Mesenchymal stem cell (in vitro differentiated cells and primary cell): Measurements from ENCODE around the gene ASIC2.

ENCODE experiments used
- DNase-seq: peaks from one replicate; pipeline ENCODE4 v3.0.0-alpha.2; 2013
- H2AFZ ChIP-seq: one replicate; pipeline ENCODE4 v1.6.1; 2013; ENCODE audit warnings: low read depth, mild to moderate bottlenecking, control low read depth, inconsistent platforms, low read length, moderate library complexity
- H2AK5ac ChIP-seq: 2 replicates; pipeline ENCODE4 v1.6.1; 2013; ENCODE audit warnings: low read length, moderate library complexity, mild to moderate bottlenecking, inconsistent platforms; ENCODE audit not compliant: severe bottlenecking
- H2BK120ac ChIP-seq: one replicate; pipeline ENCODE4 v1.6.1; 2013; ENCODE audit warnings: low read depth, mild to moderate bottlenecking, inconsistent platforms, low read length, moderate library complexity
- H2BK12ac ChIP-seq, 2 experiments: one replicate each; pipeline ENCODE4 v1.6.1; 2013; ENCODE audit warnings: inconsistent platforms in 2 of 2, low read length in 2 of 2, mild to moderate bottlenecking in 2 of 2, moderate library complexity in 2 of 2, control low read depth in 1 of 2
- H2BK15ac ChIP-seq: one replicate; pipeline ENCODE4 v1.6.1; 2013; ENCODE audit warnings: mild to moderate bottlenecking, low read depth, inconsistent platforms; ENCODE audit not compliant: poor library complexity, severe bottlenecking
- H2BK5ac ChIP-seq: 2 replicates; pipeline ENCODE4 v1.6.1; 2013; ENCODE audit warnings: low read depth, mild to moderate bottlenecking, low read length, control low read depth, inconsistent platforms; ENCODE audit not compliant: poor library complexity, severe bottlenecking
- H3K14ac ChIP-seq, 2 experiments: one replicate each; pipeline ENCODE4 v1.6.1; 2013; ENCODE audit warnings: inconsistent platforms in 2 of 2, low read length in 2 of 2, control low read depth in 1 of 2, mild to moderate bottlenecking in 1 of 2, moderate library complexity in 1 of 2
- H3K18ac ChIP-seq, 2 experiments: one replicate each; pipeline ENCODE4 v1.6.1; 2013; ENCODE audit warnings: inconsistent platforms in 2 of 2, low read length in 2 of 2, control low read depth in 1 of 2, low read depth in 1 of 2, mild to moderate bottlenecking in 1 of 2
- H3K23ac ChIP-seq, 2 experiments: one replicate each; pipeline ENCODE4 v1.6.1; 2013; ENCODE audit warnings: inconsistent platforms in 2 of 2, low read length in 2 of 2, mild to moderate bottlenecking in 2 of 2, moderate library complexity in 2 of 2, control low read depth in 1 of 2
- H3K27ac ChIP-seq: 2 replicates; pipeline ENCODE4 v1.5.1; 2013; ENCODE audit warnings: mild to moderate bottlenecking, moderate library complexity, low read length, control low read depth, inconsistent platforms; ENCODE audit not compliant: poor library complexity, severe bottlenecking
- H3K27me3 ChIP-seq, 2 experiments: 2 replicates each; pipeline versions ENCODE4 v1.6.1 to v1.7.0; 2013; ENCODE audit warnings: low read length in 2 of 2, mild to moderate bottlenecking in 2 of 2, moderate library complexity in 2 of 2, control low read depth in 1 of 2, inconsistent platforms in 1 of 2; ENCODE audit not compliant: control insufficient read depth in 1 of 2, insufficient read depth in 1 of 2
- H3K36me3 ChIP-seq, 2 experiments: 2 replicates each; pipeline versions ENCODE4 v1.6.1 to v1.7.0; 2013; ENCODE audit warnings: low read length in 2 of 2, control low read depth in 1 of 2, inconsistent platforms in 1 of 2, low read depth in 1 of 2, mild to moderate bottlenecking in 1 of 2; ENCODE audit not compliant: insufficient read depth in 2 of 2, control insufficient read depth in 1 of 2
- H3K4ac ChIP-seq, 2 experiments: one replicate each; pipeline ENCODE4 v1.6.1; 2013; ENCODE audit warnings: inconsistent platforms in 2 of 2, low read length in 2 of 2, mild to moderate bottlenecking in 2 of 2, moderate library complexity in 2 of 2, control low read depth in 1 of 2, low read depth in 1 of 2
- H3K4me1 ChIP-seq: 2 replicates; pipeline ENCODE4 v1.6.1; 2013; ENCODE audit warnings: low read depth, low read length, control low read depth; ENCODE audit not compliant: control insufficient read depth, insufficient read depth
- H3K4me2 ChIP-seq: 2 replicates; pipeline ENCODE4 v1.6.1; 2013; ENCODE audit warnings: low read length, mild to moderate bottlenecking, inconsistent platforms; ENCODE audit not compliant: poor library complexity, severe bottlenecking
- H3K4me3 ChIP-seq, 2 experiments: 2 replicates each; pipeline versions ENCODE4 v1.5.1 to v1.7.0; 2013; ENCODE audit warnings: low read length in 2 of 2, mild to moderate bottlenecking in 2 of 2, control low read depth in 1 of 2, low read depth in 1 of 2; ENCODE audit not compliant: insufficient read depth in 1 of 2
- H3K79me1 ChIP-seq: replicated peaks from 2 replicates; pipeline ENCODE4 v1.6.1; 2013; ENCODE audit warnings: mild to moderate bottlenecking, control low read depth, low read length, inconsistent platforms; ENCODE audit not compliant: poor library complexity, severe bottlenecking
- H3K9ac ChIP-seq: 2 replicates; pipeline ENCODE4 v1.7.0; 2013; ENCODE audit warnings: mild to moderate bottlenecking, low read length, moderate library complexity
- H3K9me3 ChIP-seq: 2 replicates; pipeline ENCODE4 v1.7.0; 2013; ENCODE audit warnings: mild to moderate bottlenecking, low read length; ENCODE audit not compliant: control insufficient read depth
- H4K8ac ChIP-seq: one replicate; pipeline ENCODE4 v1.6.1; 2013; ENCODE audit warnings: inconsistent platforms, mild to moderate bottlenecking, low read length, moderate library complexity
- H4K91ac ChIP-seq: one replicate; pipeline ENCODE4 v1.6.1; 2013; ENCODE audit warnings: mild to moderate bottlenecking, low read length, inconsistent platforms
- WGBS: methylation state at CpG from one replicate; pipeline ENCODE4 v1.1.7; 2013; ENCODE audit warnings: mixed read lengths; 5-methylcytosine and 5-hydroxymethylcytosine counted together

Gene ASIC2

DNA sequence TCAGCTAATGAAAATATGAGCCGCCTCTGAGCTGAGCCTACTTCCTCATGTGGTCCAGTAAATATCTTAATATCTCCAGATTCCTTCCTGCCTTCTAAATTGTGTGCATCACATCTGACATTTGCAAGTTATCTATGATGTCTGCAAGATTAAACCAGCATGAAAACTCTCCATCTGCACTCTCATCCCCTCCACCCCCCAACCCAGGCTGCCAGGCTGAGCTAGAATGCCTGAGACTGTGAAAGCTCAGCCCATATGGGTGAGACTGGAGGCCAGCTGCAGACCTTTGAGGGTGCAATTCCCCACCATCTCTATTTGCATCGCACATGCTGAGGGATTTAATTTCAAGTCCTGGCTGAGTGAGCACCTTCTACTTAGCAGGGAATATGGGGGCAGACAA is 82.8 kb downstream of the ASIC2 start:
- Histone ChIP-seq H2BK120ac (no peak overlapping the region), H4K91ac (no peak overlapping the region), H3K4me1 (peaks cover 5% of the 10 kb centered on the region), H3K79me1 (no peaks in the 10 kb centered on the region), H2BK15ac (no peak overlapping the region), H4K8ac (no peak overlapping the region), H3K9me3 (no peaks in the 10 kb centered on the region), H2AK5ac (no peak overlapping the region), H3K14ac (peak overlapping the region in 1 of 2 experiments; percentile 11), H2BK5ac (no peak overlapping the region), H3K9ac (no peak overlapping the region), H3K27me3 (peaks cover 0 to 72% of the 10 kb centered on the region in 2 experiments), H2AFZ (no peak overlapping the region), H3K4ac (no peak overlapping the region), H3K36me3 (no peaks in the 10 kb centered on the region), H3K4me3 (no peak overlapping the region), H3K27ac (no peak overlapping the region), H3K23ac (no peak overlapping the region), H3K18ac (no peak overlapping the region), H3K4me2 (no peak overlapping the region), H2BK12ac (no peak overlapping the region)
- DNase-seq: no peak
- 98% methylated on average over 2 of the region's 2 CpGs for WGBS

DNA sequence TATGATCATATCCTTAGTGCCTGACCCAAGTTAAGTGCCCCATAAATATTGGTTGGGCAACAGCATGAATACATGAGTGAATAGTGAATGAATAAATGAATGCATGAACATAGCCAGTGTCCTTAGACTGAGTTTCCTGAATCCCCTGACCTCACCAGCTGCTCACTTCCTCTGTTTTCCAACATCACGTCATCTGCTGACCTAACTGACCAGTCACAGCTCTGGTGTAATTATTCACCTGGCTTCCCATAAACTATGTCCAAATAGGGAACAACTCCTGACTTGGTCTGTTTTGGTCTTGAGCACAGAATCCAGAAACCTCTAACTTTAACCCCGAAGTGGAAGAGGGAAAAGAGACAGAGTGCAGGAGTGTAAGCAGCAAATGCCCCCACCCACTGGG is 83.4 kb downstream of the ASIC2 start:
- Histone ChIP-seq H3K27ac (no peak overlapping the region), H3K23ac (no peak overlapping the region), H3K14ac (no peak overlapping the region), H3K79me1 (no peaks in the 10 kb centered on the region), H3K36me3 (no peaks in the 10 kb centered on the region), H2AK5ac (no peak overlapping the region), H3K18ac (no peak overlapping the region), H2BK120ac (no peak overlapping the region), H3K4me3 (no peak overlapping the region), H4K91ac (no peak overlapping the region), H2AFZ (no peak overlapping the region), H2BK5ac (no peak overlapping the region), H2BK15ac (no peak overlapping the region), H3K4ac (no peak overlapping the region), H3K9ac (no peak overlapping the region), H4K8ac (no peak overlapping the region), H3K27me3 (peaks cover 0 to 71% of the 10 kb centered on the region in 2 experiments), H3K9me3 (no peaks in the 10 kb centered on the region), H3K4me2 (peak overlapping the region; percentile 1), H3K4me1 (peaks cover 5% of the 10 kb centered on the region), H2BK12ac (no peak overlapping the region)
- WGBS: 39% methylated on average over 2 of the region's 2 CpGs
- peak; percentile 7 for DNase-seq

DNA sequence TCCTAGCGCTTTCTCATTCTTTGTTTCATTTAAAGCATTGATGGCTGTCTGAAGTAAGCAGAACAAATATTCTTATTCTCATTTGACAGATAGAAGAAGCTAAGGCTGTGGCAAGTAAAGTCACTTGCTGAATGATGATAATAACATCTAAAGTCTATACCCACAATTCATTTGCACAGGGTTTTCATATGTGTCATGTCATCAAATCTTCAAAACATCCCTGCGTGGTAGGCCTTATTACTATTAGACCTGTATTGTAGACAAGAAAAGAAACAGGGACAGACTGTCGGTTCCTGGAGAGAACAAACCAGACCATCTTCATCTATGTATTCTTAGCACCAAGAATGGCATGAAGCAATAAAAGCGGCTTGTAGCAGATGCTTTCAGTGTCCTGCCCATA is 85.9 kb downstream of the ASIC2 start:
- WGBS: 92% methylated on average over 4 of the region's 4 CpGs
- peaks cover 5% of the 10 kb centered on the region for H3K4me1 ChIP-seq
- no peaks in the 10 kb centered on the region for H3K79me1 ChIP-seq
- H2BK15ac ChIP-seq: no peak overlapping the region
- H4K91ac ChIP-seq: no peak overlapping the region
- H3K36me3 ChIP-seq: no peaks in the 10 kb centered on the region
- no peak overlapping the region for H2BK12ac ChIP-seq
- H2BK5ac ChIP-seq: no peak overlapping the region
- H3K27ac ChIP-seq: no peak overlapping the region
- no peak overlapping the region for H3K23ac ChIP-seq
- H3K9me3 ChIP-seq: no peaks in the 10 kb centered on the region
- H3K14ac ChIP-seq: no peak overlapping the region
- no peak overlapping the region for H2BK120ac ChIP-seq
- H3K4me3 ChIP-seq: no peak overlapping the region
- H3K4me2 ChIP-seq: no peak overlapping the region
- H2AK5ac ChIP-seq: no peak overlapping the region
- no peak overlapping the region for H4K8ac ChIP-seq
- H3K9ac ChIP-seq: no peak overlapping the region
- DNase-seq: no peak
- H2AFZ ChIP-seq: no peak overlapping the region
- no peak overlapping the region for H3K18ac ChIP-seq
- peaks cover 0 to 65% of the 10 kb centered on the region in 2 experiments for H3K27me3 ChIP-seq
- no peak overlapping the region for H3K4ac ChIP-seq

GRCh38 chr17:33205552-33205951 is 87.5 kb downstream of the ASIC2 start:
- Histone ChIP-seq H3K27me3 (peaks cover 0 to 56% of the 10 kb centered on the region in 2 experiments), H3K27ac (no peak overlapping the region), H3K36me3 (no peaks in the 10 kb centered on the region), H3K4me3 (no peak overlapping the region), H2BK12ac (no peak overlapping the region), H3K9me3 (no peaks in the 10 kb centered on the region), H3K4ac (no peak overlapping the region), H3K9ac (no peak overlapping the region), H4K91ac (no peak overlapping the region), H3K79me1 (no peaks in the 10 kb centered on the region), H2BK15ac (no peak overlapping the region), H2BK5ac (no peak overlapping the region), H3K23ac (no peak overlapping the region), H3K4me1 (peaks cover 10% of the 10 kb centered on the region), H3K18ac (no peak overlapping the region), H2AFZ (no peak overlapping the region), H3K4me2 (no peak overlapping the region), H2BK120ac (no peak overlapping the region), H4K8ac (no peak overlapping the region), H2AK5ac (no peak overlapping the region), H3K14ac (no peak overlapping the region)
- 93% methylated on average over 7 of the region's 8 CpGs for WGBS
- DNase-seq: no peak
